ENCODE measurements around the gene PLD4. TPM values are rescaled to one million over a fixed set of nuclear protein-coding genes. Genes with fewer than 3 reads are reported as not detected.
"Not testable (repeated sequence)": the region's sequence is repeated elsewhere in the genome, so short reads cannot be mapped to it uniquely, and the experiment has no call there.

The PLD4 gene
- total and polyA plus RNA-seq, 9 donors = 0.12 to 3.2 (median 1.0) TPM; not detected in 1

DNA sequence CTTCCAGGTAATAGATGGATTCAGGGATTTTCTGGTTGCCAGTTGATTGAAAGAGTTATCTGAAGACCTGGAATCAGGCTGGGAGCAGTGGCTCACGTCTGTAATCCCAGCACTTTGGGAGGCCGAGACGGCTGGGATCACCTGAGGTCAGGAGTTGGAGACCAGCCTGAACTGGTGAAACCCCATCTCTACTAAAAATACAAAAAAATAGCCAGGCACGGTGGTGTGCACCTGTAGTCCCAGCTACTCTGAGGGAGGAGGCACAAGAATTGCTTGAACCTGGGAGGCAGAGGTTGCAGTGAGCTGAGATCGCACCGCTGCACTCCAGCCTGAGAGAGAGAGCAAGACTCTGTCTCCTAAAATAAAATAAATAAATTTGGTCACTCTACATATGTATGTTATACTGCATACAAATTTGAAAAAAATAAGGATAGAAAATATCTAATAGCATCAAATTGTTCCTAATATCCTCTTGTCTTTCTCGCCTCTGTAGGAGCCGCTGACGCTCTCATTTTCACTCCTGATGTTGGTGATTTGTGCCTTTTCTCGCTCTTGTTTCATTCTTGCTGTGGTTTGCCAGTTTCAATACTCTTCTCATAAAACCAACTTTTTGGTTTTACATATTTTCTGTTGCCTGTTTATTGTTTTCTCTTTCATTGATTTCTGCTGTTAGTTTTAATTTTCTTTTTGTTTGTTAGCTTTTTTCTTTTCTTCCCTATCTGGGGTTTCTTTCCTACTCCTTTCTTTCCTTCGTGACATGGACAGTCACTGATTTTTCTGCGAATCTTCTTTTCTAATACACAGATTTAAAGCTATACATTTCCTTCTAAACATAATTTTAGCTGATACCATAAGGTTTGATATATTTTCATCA is 23.8 kb upstream of the PLD4 start:
- no peak overlapping the region for H3K27ac ChIP-seq
- H3K27me3 ChIP-seq = no peaks in the 10 kb centered on the region
- 80 to 82% (median 82%) methylated on average over 12 of the region's 12 CpGs for WGBS, 3 donors
- no peaks in the 10 kb centered on the region for H3K4me1 ChIP-seq (ENCODE audit: insufficient read depth)
- no peaks in the 10 kb centered on the region for H3K36me3 ChIP-seq
- no peak for DNase-seq
- TF ChIP-seq EP300 (IDR thresholded peaks at IDR 0.05) (no peak), POLR2A (IDR thresholded peaks at IDR 0.05) (no peak)
- TF ChIP-seq, protein P1, sequence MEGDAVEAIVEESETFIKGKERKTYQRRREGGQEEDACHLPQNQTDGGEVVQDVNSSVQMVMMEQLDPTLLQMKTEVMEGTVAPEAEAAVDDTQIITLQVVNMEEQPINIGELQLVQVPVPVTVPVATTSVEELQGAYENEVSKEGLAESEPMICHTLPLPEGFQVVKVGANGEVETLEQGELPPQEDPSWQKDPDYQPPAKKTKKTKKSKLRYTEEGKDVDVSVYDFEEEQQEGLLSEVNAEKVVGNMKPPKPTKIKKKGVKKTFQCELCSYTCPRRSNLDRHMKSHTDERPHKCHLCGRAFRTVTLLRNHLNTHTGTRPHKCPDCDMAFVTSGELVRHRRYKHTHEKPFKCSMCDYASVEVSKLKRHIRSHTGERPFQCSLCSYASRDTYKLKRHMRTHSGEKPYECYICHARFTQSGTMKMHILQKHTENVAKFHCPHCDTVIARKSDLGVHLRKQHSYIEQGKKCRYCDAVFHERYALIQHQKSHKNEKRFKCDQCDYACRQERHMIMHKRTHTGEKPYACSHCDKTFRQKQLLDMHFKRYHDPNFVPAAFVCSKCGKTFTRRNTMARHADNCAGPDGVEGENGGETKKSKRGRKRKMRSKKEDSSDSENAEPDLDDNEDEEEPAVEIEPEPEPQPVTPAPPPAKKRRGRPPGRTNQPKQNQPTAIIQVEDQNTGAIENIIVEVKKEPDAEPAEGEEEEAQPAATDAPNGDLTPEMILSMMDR (IDR thresholded peaks at IDR 0.05) = no peak
- intact Hi-C loops (cut with DNase I) = no loop called here
- no peaks in the 10 kb centered on the region for H3K9me3 ChIP-seq
- no peak overlapping the region for H3K4me3 ChIP-seq

DNA sequence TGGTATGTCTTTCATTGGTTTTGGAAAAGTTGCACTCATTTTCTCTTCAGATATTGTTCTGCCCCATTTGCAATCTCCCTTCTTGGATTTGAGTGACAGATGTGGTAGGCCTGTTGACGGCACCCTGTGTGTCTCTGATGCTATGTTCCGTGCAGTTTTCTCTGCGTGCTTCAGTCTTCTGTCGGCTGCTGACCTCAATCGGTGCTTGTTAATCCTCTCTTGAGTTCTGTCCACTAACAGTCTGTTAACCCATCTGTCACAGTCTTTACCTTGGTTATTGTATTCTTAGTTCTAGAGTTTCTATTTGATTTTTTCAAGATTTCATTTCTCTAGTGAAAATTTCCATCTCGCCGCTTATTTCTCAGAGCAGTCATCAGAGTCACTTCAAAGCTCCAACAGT is 20.7 kb upstream of the PLD4 start:
- H3K27me3 ChIP-seq = no peaks in the 10 kb centered on the region
- H3K36me3 ChIP-seq = no peaks in the 10 kb centered on the region
- no peak overlapping the region for H3K27ac ChIP-seq
- 94 to 96% (median 95%) methylated on average over 7 of the region's 7 CpGs for WGBS, 3 donors
- TF ChIP-seq POLR2A (IDR thresholded peaks at IDR 0.05) = no peak
- TF ChIP-seq EP300 (IDR thresholded peaks at IDR 0.05) = no peak
- TF ChIP-seq, protein P1 (IDR thresholded peaks at IDR 0.05) = no peak
- no peak for DNase-seq
- H3K4me3 ChIP-seq = no peak overlapping the region
- no peaks in the 10 kb centered on the region for H3K9me3 ChIP-seq
- intact Hi-C loops (cut with DNase I) = no loop called here
- H3K4me1 ChIP-seq (ENCODE audit: insufficient read depth) = no peaks in the 10 kb centered on the region

DNA sequence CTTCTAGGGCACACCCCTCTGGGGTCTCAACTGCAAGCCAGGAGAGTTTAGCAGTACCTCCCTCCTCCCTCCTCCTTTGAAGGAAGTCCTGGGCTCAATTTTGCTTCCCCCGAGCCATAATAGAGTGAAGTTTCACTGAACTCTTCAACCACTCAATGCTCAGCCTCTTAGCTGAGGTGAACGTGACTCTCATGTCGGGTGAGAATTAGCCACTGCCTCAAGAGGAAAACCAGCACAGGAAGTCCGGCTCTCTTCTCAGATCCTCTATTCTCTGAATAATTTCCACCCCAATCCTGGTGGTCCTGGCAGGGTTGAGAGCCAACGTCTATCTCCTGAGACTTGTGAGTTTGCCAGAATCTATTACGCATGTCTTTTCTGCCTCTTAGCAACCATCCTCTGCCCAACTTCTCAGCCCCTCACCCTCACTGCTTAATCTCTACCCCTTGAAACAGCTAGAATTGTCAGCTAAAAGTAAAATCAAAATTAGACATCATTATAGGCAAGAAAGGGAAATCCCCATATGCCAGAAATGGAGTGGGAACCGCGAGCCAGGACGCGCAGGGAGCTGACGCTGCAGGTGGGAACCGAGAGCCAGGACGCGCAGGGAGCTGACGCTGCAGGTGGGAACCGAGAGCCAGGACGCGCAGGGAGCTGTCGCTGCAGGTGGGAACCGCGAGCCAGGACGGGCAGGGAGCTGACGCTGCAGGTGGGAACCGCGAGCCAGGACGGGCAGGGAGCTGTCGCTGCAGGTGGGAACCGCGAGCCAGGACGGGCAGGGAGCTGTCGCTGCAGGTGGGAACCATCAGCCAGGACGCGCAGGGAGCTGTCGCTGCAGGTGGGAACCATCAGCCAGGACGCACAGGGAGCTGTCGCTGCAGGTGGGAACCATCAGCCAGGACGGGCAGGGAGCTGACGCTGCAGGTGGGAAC is 19.8 kb upstream of the PLD4 start:
- intact Hi-C loops (cut with DNase I); H3K4me1 ChIP-seq (ENCODE audit: insufficient read depth); H3K4me3 ChIP-seq; H3K36me3 ChIP-seq; DNase-seq; H3K27ac ChIP-seq; H3K27me3 ChIP-seq; H3K9me3 ChIP-seq: not testable (repeated sequence)
- WGBS, 3 donors = 57 to 78% (median 65%) methylated on average over 38 of the region's 38 CpGs

GRCh38 chr14:104905579-104905933 is 19.1 kb upstream of the PLD4 start:
- H3K4me3 ChIP-seq; intact Hi-C loops (cut with DNase I); H3K9me3 ChIP-seq; H3K27me3 ChIP-seq; H3K36me3 ChIP-seq; H3K27ac ChIP-seq; H3K4me1 ChIP-seq (ENCODE audit: insufficient read depth); DNase-seq: not testable (repeated sequence)
- WGBS, 3 donors = 61 to 77% (median 65%) methylated on average over 28 of the region's 28 CpGs

DNA sequence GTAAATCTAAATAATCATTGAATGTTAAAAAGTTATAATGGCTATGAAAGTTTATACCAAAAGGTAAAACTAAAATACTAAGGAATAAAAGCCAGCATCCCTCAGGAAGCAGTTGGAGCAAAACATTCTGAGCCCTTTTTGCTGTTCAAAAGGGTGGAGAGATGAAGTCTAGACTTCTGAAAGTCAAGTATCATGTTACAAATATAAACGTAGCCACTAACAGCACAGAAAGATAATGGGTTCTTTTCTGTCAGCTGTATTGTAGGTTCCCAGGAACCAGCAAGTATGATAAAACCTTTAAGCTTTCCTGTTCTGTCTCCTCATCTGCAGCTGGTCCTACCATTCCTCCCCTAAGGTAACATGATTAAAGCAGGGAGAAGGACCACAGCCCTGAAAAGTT is 16.4 kb upstream of the PLD4 start:
- no peak for TF ChIP-seq POLR2A (IDR thresholded peaks at IDR 0.05)
- no peak for TF ChIP-seq EP300 (IDR thresholded peaks at IDR 0.05)
- TF ChIP-seq, protein P1 (IDR thresholded peaks at IDR 0.05) = no peak
- DNase-seq = no peak
- no peaks in the 10 kb centered on the region for H3K27me3 ChIP-seq
- H3K4me3 ChIP-seq = no peak overlapping the region
- WGBS, 3 donors = 0 to 10% (median 0%) methylated on average over 1 of the region's 1 CpG
- intact Hi-C loops (cut with DNase I) = no loop called here
- peaks cover 0 to 7% of the 10 kb centered on the region in 2 donors for H3K9me3 ChIP-seq
- H3K4me1 ChIP-seq (ENCODE audit: insufficient read depth) = no peaks in the 10 kb centered on the region
- H3K36me3 ChIP-seq = no peaks in the 10 kb centered on the region
- no peak overlapping the region for H3K27ac ChIP-seq
